K562 (cell line): Measurements from ENCODE around the gene SRD5A1. TPM values are rescaled to one million over a fixed set of nuclear protein-coding genes. Genes with fewer than 3 reads are reported as not detected.

Experiments used
- ATAC-seq: fragments of 200-7000 bp; cut with Tn5 transposase; 3 replicates; pipeline ENCODE4 v1.9.1; 2020; ENCODE audit warnings: moderate library complexity
- BruUV-seq: library from RNA; stranded (reverse); fragments of 400-500 nt; replicated peaks from 2 replicates; lab custom pipeline; 2021; lab: Mats Ljungman, UMichigan
- CTCF ChIA-PET: fragments of 300-600 bp; formaldehyde crosslinking; extraction: SDS; loops from one replicate; lab custom pipeline; 2021; ENCODE audit warnings: low intra/inter-chr PET ratio; lab: Yijun Ruan, JAX
- POLR2A ChIA-PET: fragments of 300-600, 350-650 bp; sonication (Branson Sonifier 250); formaldehyde crosslinking; extraction: SDS; loops from one replicate; lab custom pipeline; 2021; ENCODE audit warnings: antibody characterized with exemption, inconsistent platforms; lab: Yijun Ruan, JAX
- DNase-seq, 4 experiments: peaks; one replicate each; pipeline versions ENCODE4 v3.0.0 to v3.0.0-alpha.2; 2011 to 2018; ENCODE audit warnings: low spot score in 3 of 4, mixed read lengths in 3 of 4; ENCODE audit errors: extremely low read depth in 1 of 4
- FAIRE-seq: peaks from 2 replicates; lab custom pipeline; 2011; peaks lifted over from hg19 to GRCh38; lab: Jason Lieb, UNC
- H2AFZ ChIP-seq: 2 replicates; pipeline ENCODE4 v1.6.0; 2011; ENCODE audit warnings: low read depth, low read length, control low read depth, inconsistent platforms
- H3K27ac ChIP-seq: fragments of 200-600 bp; 3 replicates; pipeline ENCODE4 v1.8.0; 2011; ENCODE audit warnings: low read depth, mild to moderate bottlenecking, control low read depth, inconsistent platforms, low read length, moderate library complexity, mixed read lengths; ENCODE audit errors: extremely low read depth
- H3K27me3 ChIP-seq, 2 experiments: fragments of 300-600 bp in 1 of 2; 2 replicates in 1 of 2; 3 replicates in 1 of 2; pipeline versions ENCODE4 v1.6.0 to v1.8.0; 2011; ENCODE audit warnings: inconsistent platforms in 2 of 2, low read length in 2 of 2, mild to moderate bottlenecking in 1 of 2, mixed read lengths in 1 of 2, moderate library complexity in 1 of 2; ENCODE audit not compliant: control insufficient read depth in 2 of 2, insufficient read depth in 2 of 2
- H3K36me3 ChIP-seq: fragments of 300-600 bp; 3 replicates; pipeline ENCODE4 v1.8.0; 2011; ENCODE audit warnings: mild to moderate bottlenecking, low read length, inconsistent platforms; ENCODE audit not compliant: control insufficient read depth, insufficient read depth
- H3K4me1 ChIP-seq, 2 experiments: fragments of 200-600 bp in 1 of 2; replicated peaks in 1 of 2; 2 replicates in 1 of 2; 3 replicates in 1 of 2; pipeline versions ENCODE4 v1.5.1 to v1.8.0; 2011; ENCODE audit warnings: inconsistent platforms in 2 of 2, low read length in 2 of 2, mild to moderate bottlenecking in 1 of 2, mixed read lengths in 1 of 2, moderate library complexity in 1 of 2; ENCODE audit not compliant: control insufficient read depth in 2 of 2, insufficient read depth in 2 of 2
- H3K4me2 ChIP-seq: 2 replicates; pipeline ENCODE4 v1.6.1; 2011; ENCODE audit warnings: low read length, control low read depth, inconsistent platforms, mixed read lengths; ENCODE audit not compliant: insufficient read depth
- H3K4me3 ChIP-seq: fragments of 200-600 bp; sonication (generic), shearing (Covaris generic); 2 replicates; pipeline ENCODE4 v1.5.1; 2016; ENCODE audit warnings: control low read depth, inconsistent platforms
- H3K79me2 ChIP-seq: fragments of 200-600 bp; 3 replicates; pipeline ENCODE4 v1.8.0; 2011; ENCODE audit warnings: low read length, inconsistent platforms; ENCODE audit not compliant: control insufficient read depth, insufficient read depth
- H3K9ac ChIP-seq, 2 experiments: 2 replicates each; pipeline versions ENCODE4 v1.6.0 to v1.6.1; 2011; ENCODE audit warnings: low read depth in 2 of 2, low read length in 2 of 2, control low read depth in 1 of 2, inconsistent platforms in 1 of 2, mild to moderate bottlenecking in 1 of 2, mixed read lengths in 1 of 2; ENCODE audit not compliant: insufficient read depth in 1 of 2
- H3K9me1 ChIP-seq: one replicate; pipeline ENCODE4 v1.6.0; 2011; ENCODE audit warnings: inconsistent platforms, mild to moderate bottlenecking, low read length, moderate library complexity; ENCODE audit not compliant: control insufficient read depth, insufficient read depth
- H3K9me3 ChIP-seq: replicated peaks from 2 replicates; pipeline ENCODE4 v1.5.1; 2011; ENCODE audit warnings: low read depth, low read length, inconsistent platforms; ENCODE audit not compliant: control insufficient read depth, insufficient read depth
- H4K20me1 ChIP-seq: replicated peaks from 2 replicates; pipeline ENCODE4 v1.6.1; 2011; ENCODE audit warnings: low read length, inconsistent platforms, mixed read lengths; ENCODE audit not compliant: control insufficient read depth, insufficient read depth
- BRD9 ChIP-seq: fragments of 450-650 bp; IDR thresholded peaks from 2 replicates; pipeline ENCODE4 v1.6.1; 2018; ENCODE audit warnings: low read depth; ENCODE audit not compliant: partially characterized antibody
- CHD4 ChIP-seq: fragments of 200-600 bp; sonication (generic); IDR thresholded peaks from 3 replicates; pipeline ENCODE4 v1.6.1; 2012; ENCODE audit warnings: low read depth, mild to moderate bottlenecking, mixed read lengths, low read length, inconsistent platforms; ENCODE audit not compliant: insufficient read depth, insufficient replicate concordance, poor library complexity, severe bottlenecking
- ETS2 ChIP-seq: IDR thresholded peaks from 2 replicates; pipeline ENCODE4 v1.6.1; 2016; ENCODE audit warnings: borderline replicate concordance, missing genetic modification characterization, mild to moderate bottlenecking, moderate library complexity, missing compliant biosample characterization; ENCODE audit not compliant: poor library complexity, severe bottlenecking
- HNRNPL ChIP-seq: fragments of 200-400 bp; formaldehyde crosslinking; IDR thresholded peaks from 2 replicates; pipeline ENCODE4 v1.6.1; 2017; ENCODE audit warnings: low read depth, mild to moderate bottlenecking, low read length
- POLR3A ChIP-seq: IDR thresholded peaks from 2 replicates; pipeline ENCODE4 v1.6.1; 2011; ENCODE audit warnings: borderline replicate concordance, mild to moderate bottlenecking, moderate library complexity; ENCODE audit not compliant: insufficient read length, insufficient read depth; ENCODE audit errors: extremely low read depth
- PTBP1 ChIP-seq: fragments of 200-400 bp; formaldehyde crosslinking; IDR thresholded peaks from 2 replicates; pipeline ENCODE4 v1.6.1; 2017; ENCODE audit warnings: low read depth, low read length
- RBM25 ChIP-seq: fragments of 200-400 bp; formaldehyde crosslinking; IDR thresholded peaks from 2 replicates; pipeline ENCODE4 v1.6.1; 2018; ENCODE audit warnings: low read length, low read depth, moderate library complexity; ENCODE audit not compliant: severe bottlenecking
- RHOXF2B ChIP-seq: fragments of 250-450 bp; sonication (Bioruptor Pico); conservative IDR thresholded peaks from 2 replicates; pipeline ENCODE4 v1.5.1; 2021
- STAT5B ChIP-seq: fragments of 250-450 bp; sonication (Bioruptor Pico); IDR thresholded peaks from 2 replicates; pipeline ENCODE4 v1.8.0; 2021; ENCODE audit warnings: mild to moderate bottlenecking, inconsistent platforms
- ZKSCAN1 ChIP-seq: fragments of 150-350 bp; IDR thresholded peaks from 2 replicates; pipeline ENCODE4 v1.6.1; 2016; ENCODE audit warnings: low read depth, low read length
- ZNF174 ChIP-seq: fragments of 250-450 bp; sonication (Bioruptor Pico); IDR thresholded peaks from 2 replicates; pipeline ENCODE4 v1.4.0; 2020; ENCODE audit warnings: mild to moderate bottlenecking
- ZNF407 ChIP-seq: fragments of 450-650 bp; IDR thresholded peaks from 2 replicates; pipeline ENCODE4 v1.6.1; 2016; ENCODE audit warnings: low read depth
- ZNF589 ChIP-seq: fragments of 200-800 bp; sonication (Bioruptor generic); IDR thresholded peaks from 2 replicates; pipeline ENCODE4 v1.6.1; 2016; ENCODE audit warnings: low read depth, missing genetic modification characterization, missing compliant biosample characterization
- WGBS: fragments of 100-300 bp; shearing (Covaris generic); methylation state at CpG from one replicate; pipeline ENCODE4 v1.1.6; 2016; ENCODE audit warnings: low coverage, mixed read lengths; ENCODE audit not compliant: insufficient coverage; ENCODE audit errors: missing lambda C conversion rate; 5-methylcytosine and 5-hydroxymethylcytosine counted together
- in situ Hi-C: fragments of 300-500 bp; cut with MboI; formaldehyde crosslinking; loops from 4 replicates; pipeline ENCODE4 v1.15.0; 2018; ENCODE audit warnings: inconsistent platforms, mixed read lengths
- intact Hi-C: fragments of 100-400 bp; cut with micrococcal nuclease; formaldehyde crosslinking; loops from 2 replicates; pipeline ENCODE4 v1.14.2; 2022
- polyA plus RNA-seq, 8 experiments: library from polyadenylated mRNA; depleted of rRNA in 4 of 8; stranded (reverse) in 5 of 8; unstranded in 3 of 8; fragments of >200 nt; fragmentation: Nextera tagmentation in 2 of 8; fragmentation: Illumina TruSeq in 1 of 8; extraction: Ambion mirVana in 2 of 8; extraction: Trizol in 1 of 8; gene quantifications; 2 replicates each; pipeline versions ENCODE4 v1.2.1 to v1.2.3, GENCODE V29; 2011 to 2014; ENCODE audit warnings: inconsistent platforms in 1 of 8, missing spikeins in 1 of 8
- total RNA-seq, 7 experiments: library from RNA; depleted of rRNA in 6 of 7; stranded (reverse); fragments of >200 nt in 6 of 7; fragmentation: Illumina TruSeq in 2 of 7; extraction: Trizol in 2 of 7; gene quantifications; 2 replicates each; pipeline versions ENCODE4 v1.2.1 to v1.2.3, GENCODE V29; 2011 to 2021; ENCODE audit warnings: low replicate concordance in 1 of 7

Gene SRD5A1
- total and polyA plus RNA-seq, 9 of the 15 experiments (the other 6 are each of a cell fraction or from before 2014, with no cell fraction given) = 1.3 to 22.6 (median 8.1) TPM

- TF ChIP-seq ZNF589 (CRISPR knock-in tag) = no peak
- TF ChIP-seq ETS2 (tag) = no peak
- TF ChIP-seq ZNF174 (CRISPR knock-in tag) = no peak
- TF ChIP-seq RHOXF2B (CRISPR knock-in tag) = no peak
- no peak for TF ChIP-seq RBM25
- no peak for TF ChIP-seq CHD4
- no peak for TF ChIP-seq POLR3A
- TF ChIP-seq STAT5B = no peak
- TF ChIP-seq ZKSCAN1 = no peak
- TF ChIP-seq HNRNPL = no peak
- no peak for TF ChIP-seq BRD9
- no peak for TF ChIP-seq ZNF407
- no peak for TF ChIP-seq PTBP1
- no TSS peak for BruUV-seq
These were observed 33.5 kb downstream of the SRD5A1 start for GRCh38 chr5:6666762-6667161.

More at GRCh38 chr5:6666762-6667161, 33.5 kb downstream of the SRD5A1 start:
- Histone ChIP-seq H4K20me1 (no peaks in the 10 kb centered on the region), H3K9me1 (no peaks in the 10 kb centered on the region), H3K36me3 (0 out of 3 replicates have a peak, but pooled peaks cover 3% of the 10 kb centered on the region), H3K9ac (no peak overlapping the region; a peak in 1 of 4 replicates), H3K79me2 (no peaks in the 10 kb centered on the region), H3K27ac (no peak overlapping the region), H3K4me2 (no peak overlapping the region), H2AFZ (no peak overlapping the region), H3K4me1 (no peaks in the 10 kb centered on the region; a peak in 1 of 5 replicates), H3K9me3 (no peaks in the 10 kb centered on the region), H3K4me3 (no peak overlapping the region), H3K27me3 (no peaks in the 10 kb centered on the region)
- ChIA-PET CTCF (no interaction called here), POLR2A (interaction anchor here (0.5 kb wide), 1 partner anchor 58 kb away, joined by 3 read pairs; no protein-coding TSS in a partner anchor)
- intact Hi-C loops = no loop called here
- DNase-seq (no peak), FAIRE-seq (no peak), ATAC-seq (no peak)
- 87% methylated on average over 15 of the region's 15 CpGs for WGBS
- in situ Hi-C loops = no loop called here
